Stimulated activated CD8-positive, alpha-beta memory T cell treated with anti-CD3 and anti-CD28 coated beads, Interleukin-4, amount 100 ng/mL, for 1 hour (primary cell): ENCODE data around the gene EPHA3.

Experiments used
- DNase-seq, 2 donors: peaks; one replicate each; pipeline ENCODE4 v3.0.0-alpha.2; 2020; ENCODE audit warnings: low read depth in 2 of 2, low spot score in 1 of 2

The EPHA3 gene

GRCh38 chr3:89358281-89358680 is 250.9 kb downstream of the EPHA3 start:
- DNase-seq = no peak

GRCh38 chr3:89360156-89360555 is 252.7 kb downstream of the EPHA3 start:
- DNase-seq = no peak

GRCh38 chr3:89362496-89362895 is 255.1 kb downstream of the EPHA3 start:
- no peak for DNase-seq

- DNase-seq = no peak
Observed at GRCh38 chr3:89363171-89363570, 255.8 kb downstream of the EPHA3 start.

- DNase-seq = no peak
Observed at GRCh38 chr3:89364314-89364713, 256.9 kb downstream of the EPHA3 start.

- DNase-seq = no peak
Observed at GRCh38 chr3:89367166-89367565, 259.7 kb downstream of the EPHA3 start.

- no peak for DNase-seq
Observed at GRCh38 chr3:89368846-89369245, 261.4 kb downstream of the EPHA3 start.

GRCh38 chr3:89372456-89372855 is 265.0 kb downstream of the EPHA3 start:
- no peak for DNase-seq

GRCh38 chr3:89373434-89373833 is 266.0 kb downstream of the EPHA3 start:
- DNase-seq = no peak

GRCh38 chr3:89375451-89375850 is 268.0 kb downstream of the EPHA3 start:
- no peak for DNase-seq

GRCh38 chr3:89380016-89380415 is 272.6 kb downstream of the EPHA3 start:
- DNase-seq = no peak

GRCh38 chr3:89392991-89393390 is 285.6 kb downstream of the EPHA3 start:
- DNase-seq = no peak

GRCh38 chr3:89395456-89395855 is 288.0 kb downstream of the EPHA3 start:
- no peak for DNase-seq

GRCh38 chr3:89395996-89396395 is 288.6 kb downstream of the EPHA3 start:
- DNase-seq = no peak

- DNase-seq = no peak
Observed at GRCh38 chr3:89402051-89402450, 294.6 kb downstream of the EPHA3 start.

GRCh38 chr3:89405176-89405575 is 297.8 kb downstream of the EPHA3 start:
- DNase-seq = no peak

GRCh38 chr3:89405593-89405992 is 298.2 kb downstream of the EPHA3 start:
- DNase-seq = no peak

- DNase-seq = no peak
Observed at GRCh38 chr3:89411201-89411600, 303.8 kb downstream of the EPHA3 start.

- no peak for DNase-seq
Observed at GRCh38 chr3:89414270-89414669, 306.8 kb downstream of the EPHA3 start.

- no peak for DNase-seq
Observed at GRCh38 chr3:89419647-89420241, 312.3 kb downstream of the EPHA3 start.

GRCh38 chr3:89426060-89426459 is 318.6 kb downstream of the EPHA3 start:
- no peak for DNase-seq

GRCh38 chr3:89434621-89435380 is 327.4 kb downstream of the EPHA3 start:
- no peak for DNase-seq

- DNase-seq = no peak
Observed at GRCh38 chr3:89436846-89437245, 329.4 kb downstream of the EPHA3 start.
